HepG2 (cell line): Measurements from ENCODE around the gene NMNAT3. TPM values are rescaled to one million over a fixed set of nuclear protein-coding genes. Genes with fewer than 3 reads are reported as not detected.

Source experiments
- ATAC-seq: fragments of 200-7000 bp; cut with Tn5 transposase; 3 replicates; pipeline ENCODE4 v1.9.1; 2020; ENCODE audit warnings: mild to moderate bottlenecking, moderate library complexity
- BruUV-seq: library from RNA; stranded (reverse); fragments of 400-500 nt; replicated peaks from 2 replicates; lab custom pipeline; 2021; lab: Mats Ljungman, UMichigan
- CTCF ChIA-PET: fragments of 300-600 bp; formaldehyde crosslinking; extraction: SDS; loops from one replicate; lab custom pipeline; 2021; ENCODE audit warnings: low total read pairs, inconsistent platforms, low intra/inter-chr PET ratio; lab: Yijun Ruan, JAX
- POLR2A ChIA-PET: fragments of 350-600 bp; sonication (Branson Sonifier 250); formaldehyde crosslinking; loops from one replicate; lab custom pipeline; 2020; ENCODE audit warnings: antibody characterized with exemption, inconsistent platforms; lab: Yijun Ruan, JAX
- DNase-seq: peaks from one replicate; pipeline ENCODE4 v3.0.0-alpha.2; 2015; ENCODE audit warnings: low spot score
- FAIRE-seq: peaks from 3 replicates; lab custom pipeline; 2011; peaks lifted over from hg19 to GRCh38; lab: Jason Lieb, UNC
- H2AFZ ChIP-seq: one replicate; pipeline ENCODE4 v1.6.1; 2011; ENCODE audit warnings: low read length, inconsistent platforms
- H3K27ac ChIP-seq: fragments of 300-600 bp; 3 replicates; pipeline ENCODE4 v1.8.0; 2011; ENCODE audit warnings: mixed run types, mild to moderate bottlenecking, mixed read lengths, low read length, inconsistent platforms; ENCODE audit not compliant: insufficient read depth; ENCODE audit errors: extremely low read length
- H3K27me3 ChIP-seq, 2 experiments: fragments of 200-600 bp in 1 of 2; 2 replicates in 1 of 2; 3 replicates in 1 of 2; pipeline versions ENCODE4 v1.6.0 to v1.8.0; 2011; ENCODE audit warnings: low read length in 2 of 2, mild to moderate bottlenecking in 2 of 2, moderate library complexity in 2 of 2, inconsistent platforms in 1 of 2; ENCODE audit not compliant: insufficient read depth in 2 of 2, control insufficient read depth in 1 of 2
- H3K36me3 ChIP-seq, 2 experiments: fragments of 200-600 bp in 1 of 2; replicated peaks in 1 of 2; 2 replicates in 1 of 2; 3 replicates in 1 of 2; pipeline versions ENCODE4 v1.5.1 to v1.8.0; 2011; ENCODE audit warnings: low read length in 2 of 2, inconsistent platforms in 1 of 2; ENCODE audit not compliant: insufficient read depth in 2 of 2, control insufficient read depth in 1 of 2
- H3K4me1 ChIP-seq: 2 replicates; pipeline ENCODE4 v1.5.1; 2012; ENCODE audit warnings: low read length, inconsistent platforms; ENCODE audit not compliant: insufficient read depth
- H3K4me2 ChIP-seq: 2 replicates; pipeline ENCODE4 v1.6.0; 2011; ENCODE audit warnings: low read depth, low read length, inconsistent platforms
- H3K4me3 ChIP-seq, 3 experiments: fragments of 200-600 bp in 1 of 3; sonication (generic), shearing (Covaris generic) in 1 of 3; replicated peaks in 1 of 3; 2 replicates each; pipeline ENCODE4 v1.5.1; 2011 to 2016; ENCODE audit warnings: low read length in 3 of 3, inconsistent platforms in 2 of 3, low read depth in 2 of 3, mild to moderate bottlenecking in 2 of 3, control low read depth in 1 of 3, mixed read lengths in 1 of 3; ENCODE audit not compliant: insufficient read depth in 1 of 3
- H3K79me2 ChIP-seq: one replicate; pipeline ENCODE4 v1.6.1; 2011; ENCODE audit warnings: low read length, inconsistent platforms; ENCODE audit not compliant: insufficient read depth
- H3K9ac ChIP-seq: 2 replicates; pipeline ENCODE4 v1.6.0; 2011; ENCODE audit warnings: mild to moderate bottlenecking, low read depth, low read length, inconsistent platforms; ENCODE audit not compliant: insufficient read depth
- H3K9me3 ChIP-seq: 2 replicates; pipeline ENCODE4 v1.5.1; 2012; ENCODE audit warnings: mild to moderate bottlenecking, low read length
- H4K20me1 ChIP-seq: 2 replicates; pipeline ENCODE4 v1.6.0; 2011; ENCODE audit warnings: inconsistent platforms, mild to moderate bottlenecking, low read length, moderate library complexity; ENCODE audit not compliant: insufficient read depth
- ARHGAP35 ChIP-seq: sonication (generic); formaldehyde crosslinking; IDR thresholded peaks from 2 replicates; pipeline ENCODE4 v1.9.0; 2022; ENCODE audit warnings: mild to moderate bottlenecking, inconsistent platforms, moderate library complexity, missing genetic modification reagents, borderline replicate concordance
- ARNT2 ChIP-seq: sonication (generic); formaldehyde crosslinking; IDR thresholded peaks from 2 replicates; pipeline ENCODE4 v1.8.0; 2022; ENCODE audit warnings: mild to moderate bottlenecking, low read depth, missing genetic modification reagents, moderate library complexity
- DNMT1 ChIP-seq: sonication (generic); formaldehyde crosslinking; IDR thresholded peaks from 2 replicates; pipeline ENCODE4 v1.5.1; 2020; ENCODE audit warnings: mild to moderate bottlenecking, missing genetic modification reagents
- HOXA3 ChIP-seq: sonication (generic); formaldehyde crosslinking; IDR thresholded peaks from 2 replicates; pipeline ENCODE4 v1.5.0; 2020; ENCODE audit warnings: missing genetic modification reagents
- MLLT10 ChIP-seq: sonication (generic); formaldehyde crosslinking; IDR thresholded peaks from 2 replicates; pipeline ENCODE4 v1.4.0; 2020; ENCODE audit warnings: missing genetic modification reagents
- SRSF4 ChIP-seq: fragments of 200-400 bp; formaldehyde crosslinking; IDR thresholded peaks from one replicate; pipeline ENCODE4 v1.6.1; 2018; ENCODE audit warnings: mild to moderate bottlenecking, low read depth, low read length, moderate library complexity; ENCODE audit not compliant: poor library complexity, severe bottlenecking
- TEF ChIP-seq: sonication (generic); formaldehyde crosslinking; IDR thresholded peaks from 2 replicates; pipeline ENCODE4 v1.5.0; 2020; ENCODE audit warnings: missing genetic modification reagents
- THAP11 ChIP-seq: IDR thresholded peaks from 2 replicates; pipeline ENCODE4 v1.6.1; 2016; ENCODE audit warnings: missing biosample characterization, missing genetic modification reagents
- ZNF256 ChIP-seq: sonication (generic); formaldehyde crosslinking; conservative IDR thresholded peaks from 2 replicates; pipeline ENCODE4 v1.4.0; 2020; ENCODE audit warnings: missing genetic modification reagents
- WGBS: methylation state at CpG from one replicate; pipeline ENCODE4 v1.1.6; 2017; ENCODE audit warnings: low lambda C conversion rate; 5-methylcytosine and 5-hydroxymethylcytosine counted together
- in situ Hi-C: cut with HindIII; loops from 2 replicates; pipeline ENCODE4 v1.10.0; 2017; ENCODE audit warnings: low pct_unique_long_range_greater_than_20kb; ENCODE audit not compliant: extremely low pct_ligation_motif_present
- intact Hi-C: fragments of 100-400 bp; cut with micrococcal nuclease; formaldehyde crosslinking; loops from one replicate; pipeline ENCODE4 v1.10.0; 2022; ENCODE audit not compliant: unreplicated experiment
- polyA plus RNA-seq, 8 experiments: library from polyadenylated mRNA; depleted of rRNA in 3 of 8; stranded (reverse) in 7 of 8; unstranded in 1 of 8; fragments of >200 nt; fragmentation: Illumina TruSeq in 4 of 8; extraction: Trizol in 4 of 8; gene quantifications; 2 replicates each; pipeline versions ENCODE4 v1.2.1 to v1.2.3, GENCODE V29; 2011 to 2016; ENCODE audit warnings: low read depth in 4 of 8, missing spikeins in 1 of 8, mixed read lengths in 1 of 8; ENCODE audit not compliant: insufficient read depth in 1 of 8
- total RNA-seq, 5 experiments: library from RNA; depleted of rRNA; stranded (reverse); fragments of >200 nt; fragmentation: Illumina TruSeq; extraction: Trizol; gene quantifications; 2 replicates each; pipeline ENCODE4 v1.2.3, GENCODE V29; 2016; ENCODE audit warnings: low read depth in 1 of 5
- TF ChIP-seq, protein P1 (sequence below): sonication (generic); formaldehyde crosslinking; IDR thresholded peaks from 2 replicates; pipeline ENCODE4 v1.4.0; 2020; ENCODE audit warnings: mild to moderate bottlenecking, missing genetic modification reagents
- TF ChIP-seq, protein P2 (sequence below): sonication (generic); formaldehyde crosslinking; conservative IDR thresholded peaks from 2 replicates; pipeline ENCODE4 v1.4.0; 2020; ENCODE audit warnings: mild to moderate bottlenecking, missing genetic modification reagents, moderate library complexity
- TF ChIP-seq, protein P3 (sequence below): IDR thresholded peaks from 2 replicates; pipeline ENCODE4 v1.4.0; 2020; ENCODE audit warnings: mild to moderate bottlenecking, missing genetic modification reagents
- TF ChIP-seq, protein P4 (sequence below): sonication (generic); formaldehyde crosslinking; IDR thresholded peaks from 2 replicates; pipeline ENCODE4 v1.8.1; 2023; ENCODE audit warnings: mild to moderate bottlenecking, missing genetic modification reagents

Gene NMNAT3
- total and polyA plus RNA-seq, 2 of the 13 experiments (the other 11 are each of a cell fraction or from before 2014, with no cell fraction given): 6.1 to 7.0 TPM

- Histone ChIP-seq H3K4me2 (no peak overlapping the region), H3K36me3 (no peaks in the 10 kb centered on the region; a peak in 1 of 5 replicates), H3K4me3 (no peak overlapping the region), H3K9me3 (no peaks in the 10 kb centered on the region), H3K79me2 (no peaks in the 10 kb centered on the region), H4K20me1 (no peaks in the 10 kb centered on the region), H3K27me3 (no peaks in the 10 kb centered on the region), H3K9ac (no peak overlapping the region), H3K4me1 (peaks cover 39% of the 10 kb centered on the region), H3K27ac (no peak overlapping the region), H2AFZ (no peak overlapping the region)
- ATAC-seq: no peak
- no TSS peak for BruUV-seq
- in situ Hi-C loops: no loop called here
- intact Hi-C loops: loop anchor here (5.0 kb wide), 1 partner anchor 870 kb away; no protein-coding TSS in a partner anchor
- ChIA-PET POLR2A (no interaction called here), CTCF (no interaction called here)
- DNase-seq: no peak
- FAIRE-seq: no peak
- 96% methylated on average over 3 of the region's 3 CpGs for WGBS
- TF ChIP-seq DNMT1 (no peak), HOXA3 (CRISPR knock-in tag) (no peak), THAP11 (CRISPR knock-in tag) (no peak), ARNT2 (CRISPR knock-in tag) (no peak), ARHGAP35 (CRISPR knock-in tag) (no peak), TEF (CRISPR knock-in tag) (no peak), ZNF256 (CRISPR knock-in tag) (no peak), SRSF4 (no peak), MLLT10 (CRISPR knock-in tag) (no peak)
- TF ChIP-seq, protein P1, sequence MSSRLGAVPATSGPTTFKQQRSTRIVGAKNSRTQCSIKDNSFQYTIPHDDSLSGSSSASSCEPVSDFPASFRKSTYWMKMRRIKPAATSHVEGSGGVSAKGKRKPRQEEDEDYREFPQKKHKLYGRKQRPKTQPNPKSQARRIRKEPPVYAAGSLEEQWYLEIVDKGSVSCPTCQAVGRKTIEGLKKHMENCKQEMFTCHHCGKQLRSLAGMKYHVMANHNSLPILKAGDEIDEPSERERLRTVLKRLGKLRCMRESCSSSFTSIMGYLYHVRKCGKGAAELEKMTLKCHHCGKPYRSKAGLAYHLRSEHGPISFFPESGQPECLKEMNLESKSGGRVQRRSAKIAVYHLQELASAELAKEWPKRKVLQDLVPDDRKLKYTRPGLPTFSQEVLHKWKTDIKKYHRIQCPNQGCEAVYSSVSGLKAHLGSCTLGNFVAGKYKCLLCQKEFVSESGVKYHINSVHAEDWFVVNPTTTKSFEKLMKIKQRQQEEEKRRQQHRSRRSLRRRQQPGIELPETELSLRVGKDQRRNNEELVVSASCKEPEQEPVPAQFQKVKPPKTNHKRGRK: no peak
- TF ChIP-seq, protein P2, sequence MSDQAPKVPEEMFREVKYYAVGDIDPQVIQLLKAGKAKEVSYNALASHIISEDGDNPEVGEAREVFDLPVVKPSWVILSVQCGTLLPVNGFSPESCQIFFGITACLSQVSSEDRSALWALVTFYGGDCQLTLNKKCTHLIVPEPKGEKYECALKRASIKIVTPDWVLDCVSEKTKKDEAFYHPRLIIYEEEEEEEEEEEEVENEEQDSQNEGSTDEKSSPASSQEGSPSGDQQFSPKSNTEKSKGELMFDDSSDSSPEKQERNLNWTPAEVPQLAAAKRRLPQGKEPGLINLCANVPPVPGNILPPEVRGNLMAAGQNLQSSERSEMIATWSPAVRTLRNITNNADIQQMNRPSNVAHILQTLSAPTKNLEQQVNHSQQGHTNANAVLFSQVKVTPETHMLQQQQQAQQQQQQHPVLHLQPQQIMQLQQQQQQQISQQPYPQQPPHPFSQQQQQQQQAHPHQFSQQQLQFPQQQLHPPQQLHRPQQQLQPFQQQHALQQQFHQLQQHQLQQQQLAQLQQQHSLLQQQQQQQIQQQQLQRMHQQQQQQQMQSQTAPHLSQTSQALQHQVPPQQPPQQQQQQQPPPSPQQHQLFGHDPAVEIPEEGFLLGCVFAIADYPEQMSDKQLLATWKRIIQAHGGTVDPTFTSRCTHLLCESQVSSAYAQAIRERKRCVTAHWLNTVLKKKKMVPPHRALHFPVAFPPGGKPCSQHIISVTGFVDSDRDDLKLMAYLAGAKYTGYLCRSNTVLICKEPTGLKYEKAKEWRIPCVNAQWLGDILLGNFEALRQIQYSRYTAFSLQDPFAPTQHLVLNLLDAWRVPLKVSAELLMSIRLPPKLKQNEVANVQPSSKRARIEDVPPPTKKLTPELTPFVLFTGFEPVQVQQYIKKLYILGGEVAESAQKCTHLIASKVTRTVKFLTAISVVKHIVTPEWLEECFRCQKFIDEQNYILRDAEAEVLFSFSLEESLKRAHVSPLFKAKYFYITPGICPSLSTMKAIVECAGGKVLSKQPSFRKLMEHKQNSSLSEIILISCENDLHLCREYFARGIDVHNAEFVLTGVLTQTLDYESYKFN (CRISPR knock-in tag): no peak
- TF ChIP-seq, protein P3, sequence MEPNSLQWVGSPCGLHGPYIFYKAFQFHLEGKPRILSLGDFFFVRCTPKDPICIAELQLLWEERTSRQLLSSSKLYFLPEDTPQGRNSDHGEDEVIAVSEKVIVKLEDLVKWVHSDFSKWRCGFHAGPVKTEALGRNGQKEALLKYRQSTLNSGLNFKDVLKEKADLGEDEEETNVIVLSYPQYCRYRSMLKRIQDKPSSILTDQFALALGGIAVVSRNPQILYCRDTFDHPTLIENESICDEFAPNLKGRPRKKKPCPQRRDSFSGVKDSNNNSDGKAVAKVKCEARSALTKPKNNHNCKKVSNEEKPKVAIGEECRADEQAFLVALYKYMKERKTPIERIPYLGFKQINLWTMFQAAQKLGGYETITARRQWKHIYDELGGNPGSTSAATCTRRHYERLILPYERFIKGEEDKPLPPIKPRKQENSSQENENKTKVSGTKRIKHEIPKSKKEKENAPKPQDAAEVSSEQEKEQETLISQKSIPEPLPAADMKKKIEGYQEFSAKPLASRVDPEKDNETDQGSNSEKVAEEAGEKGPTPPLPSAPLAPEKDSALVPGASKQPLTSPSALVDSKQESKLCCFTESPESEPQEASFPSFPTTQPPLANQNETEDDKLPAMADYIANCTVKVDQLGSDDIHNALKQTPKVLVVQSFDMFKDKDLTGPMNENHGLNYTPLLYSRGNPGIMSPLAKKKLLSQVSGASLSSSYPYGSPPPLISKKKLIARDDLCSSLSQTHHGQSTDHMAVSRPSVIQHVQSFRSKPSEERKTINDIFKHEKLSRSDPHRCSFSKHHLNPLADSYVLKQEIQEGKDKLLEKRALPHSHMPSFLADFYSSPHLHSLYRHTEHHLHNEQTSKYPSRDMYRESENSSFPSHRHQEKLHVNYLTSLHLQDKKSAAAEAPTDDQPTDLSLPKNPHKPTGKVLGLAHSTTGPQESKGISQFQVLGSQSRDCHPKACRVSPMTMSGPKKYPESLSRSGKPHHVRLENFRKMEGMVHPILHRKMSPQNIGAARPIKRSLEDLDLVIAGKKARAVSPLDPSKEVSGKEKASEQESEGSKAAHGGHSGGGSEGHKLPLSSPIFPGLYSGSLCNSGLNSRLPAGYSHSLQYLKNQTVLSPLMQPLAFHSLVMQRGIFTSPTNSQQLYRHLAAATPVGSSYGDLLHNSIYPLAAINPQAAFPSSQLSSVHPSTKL: no peak
- TF ChIP-seq, protein P4, sequence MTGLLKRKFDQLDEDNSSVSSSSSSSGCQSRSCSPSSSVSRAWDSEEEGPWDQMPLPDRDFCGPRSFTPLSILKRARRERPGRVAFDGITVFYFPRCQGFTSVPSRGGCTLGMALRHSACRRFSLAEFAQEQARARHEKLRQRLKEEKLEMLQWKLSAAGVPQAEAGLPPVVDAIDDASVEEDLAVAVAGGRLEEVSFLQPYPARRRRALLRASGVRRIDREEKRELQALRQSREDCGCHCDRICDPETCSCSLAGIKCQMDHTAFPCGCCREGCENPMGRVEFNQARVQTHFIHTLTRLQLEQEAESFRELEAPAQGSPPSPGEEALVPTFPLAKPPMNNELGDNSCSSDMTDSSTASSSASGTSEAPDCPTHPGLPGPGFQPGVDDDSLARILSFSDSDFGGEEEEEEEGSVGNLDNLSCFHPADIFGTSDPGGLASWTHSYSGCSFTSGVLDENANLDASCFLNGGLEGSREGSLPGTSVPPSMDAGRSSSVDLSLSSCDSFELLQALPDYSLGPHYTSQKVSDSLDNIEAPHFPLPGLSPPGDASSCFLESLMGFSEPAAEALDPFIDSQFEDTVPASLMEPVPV (CRISPR knock-in tag): no peak
Measured at GRCh38 chr3:139657434-139657833, 20.3 kb downstream of the NMNAT3 start.
